ENCODE results near the gene PPFIA3.
"Not testable (repeated sequence)": the region's sequence is repeated elsewhere in the genome, so short reads cannot be mapped to it uniquely, and the experiment has no call there.

PPFIA3 gene

DNA sequence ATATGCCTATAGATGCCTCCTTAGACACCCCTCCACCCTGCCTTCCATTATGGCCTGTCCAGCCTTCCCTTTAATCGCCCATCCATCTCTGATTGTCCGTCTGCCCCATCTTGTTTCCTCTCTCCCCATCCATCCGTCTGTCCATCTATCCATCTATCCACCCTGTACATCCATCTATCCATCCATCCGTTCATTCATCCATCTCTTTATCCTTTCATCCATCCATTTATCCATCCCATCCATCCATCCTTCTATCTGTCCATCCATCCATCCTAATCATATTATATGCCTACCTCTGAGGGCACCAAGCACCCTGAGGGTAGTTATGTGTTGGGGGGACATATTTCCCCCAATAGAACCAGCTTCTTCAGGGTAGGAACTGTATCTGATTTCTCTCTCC lies 61.3 kb downstream of the PPFIA3 start:
- DNase-seq (ENCODE audit: low read depth in 2 of 2): no peak

GRCh38 chr19:49182010-49182847 lies 62.9 kb downstream of the PPFIA3 start:
- DNase-seq (ENCODE audit: low read depth in 2 of 2): not testable (repeated sequence)

- no peak for DNase-seq (ENCODE audit: low read depth in 2 of 2)
These were observed 63.6 kb downstream of the PPFIA3 start for GRCh38 chr19:49182848-49183375.

DNA sequence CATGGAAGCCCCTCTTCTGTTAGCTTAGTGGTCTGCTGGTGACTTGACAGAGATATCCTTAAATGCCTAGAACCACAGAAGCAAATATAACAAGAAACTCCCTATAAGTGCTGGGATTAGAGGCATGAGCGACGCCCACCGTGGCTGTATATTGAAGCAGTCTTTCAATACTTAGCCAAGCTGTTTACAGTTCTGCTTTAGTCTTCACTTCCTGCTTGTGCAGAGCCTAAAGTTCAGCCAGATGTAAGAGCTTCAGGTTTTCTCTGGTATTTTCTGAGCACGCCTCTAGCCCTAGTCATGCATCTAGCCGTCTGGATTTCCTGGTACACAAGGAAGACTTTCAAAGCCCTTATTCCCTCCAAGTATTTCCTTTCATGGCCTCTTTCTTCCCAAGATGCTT lies 66.8 kb downstream of the PPFIA3 start:
- DNase-seq (ENCODE audit: low read depth in 2 of 2): no peak

- DNase-seq (ENCODE audit: low read depth in 2 of 2): no peak
These were observed 69.4 kb downstream of the PPFIA3 start for GRCh38 chr19:49188626-49189200.

DNA sequence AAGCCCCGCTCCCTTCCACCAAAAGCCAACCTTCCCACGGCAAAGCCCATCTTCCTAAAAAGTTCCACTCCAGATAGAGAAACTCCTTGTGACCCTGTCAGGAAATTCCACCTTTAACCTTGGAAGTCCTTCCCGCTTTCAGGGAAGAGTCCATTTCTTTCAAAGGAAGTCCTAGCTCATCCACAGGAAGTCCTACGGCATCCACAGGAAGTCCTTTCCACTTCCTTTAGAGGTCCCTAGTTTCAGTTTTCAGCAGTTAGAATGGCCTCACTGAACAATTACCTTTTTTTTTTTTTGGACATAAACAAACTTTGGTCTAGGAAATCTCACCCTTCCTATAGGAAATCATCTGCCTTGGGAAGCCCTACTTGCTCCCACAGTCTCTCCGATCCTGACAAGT lies 69.9 kb downstream of the PPFIA3 start:
- DNase-seq (ENCODE audit: low read depth in 2 of 2): no peak

- DNase-seq (ENCODE audit: low read depth in 2 of 2): no peak
These were observed 71.4 kb downstream of the PPFIA3 start for GRCh38 chr19:49190781-49191180.

DNA sequence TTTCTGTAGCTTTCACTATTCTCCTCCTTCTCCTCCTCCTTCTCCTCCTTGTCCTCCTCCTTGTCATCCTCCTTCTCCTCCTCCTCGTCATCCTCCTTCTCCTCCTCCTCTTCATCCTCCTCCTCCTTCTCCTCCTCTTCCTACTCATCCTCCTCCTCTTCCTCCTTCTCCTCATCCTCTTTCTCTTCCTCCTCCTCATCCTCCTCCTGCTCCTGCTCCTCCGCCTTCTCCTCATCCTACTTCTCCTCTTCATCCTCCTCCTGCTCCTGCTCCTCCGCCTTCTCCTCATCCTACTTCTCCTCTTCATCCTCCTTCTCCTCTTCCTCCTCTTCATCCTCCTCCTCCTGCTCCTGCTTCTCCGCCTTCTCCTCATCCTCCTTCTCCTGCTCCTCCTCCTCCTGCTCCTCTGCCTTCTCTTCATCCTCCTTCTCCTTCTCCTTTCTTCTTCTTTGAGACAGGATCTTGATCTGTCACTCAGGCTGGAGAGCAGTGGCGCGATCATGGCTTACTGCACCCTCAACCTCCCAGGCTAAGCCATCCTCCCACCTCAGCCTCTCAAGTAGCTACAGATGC lies 74.6 kb downstream of the PPFIA3 start:
- DNase-seq (ENCODE audit: low read depth in 2 of 2): no peak

GRCh38 chr19:49194408-49194807 lies 75.1 kb downstream of the PPFIA3 start:
- DNase-seq (ENCODE audit: low read depth in 2 of 2): no peak

DNA sequence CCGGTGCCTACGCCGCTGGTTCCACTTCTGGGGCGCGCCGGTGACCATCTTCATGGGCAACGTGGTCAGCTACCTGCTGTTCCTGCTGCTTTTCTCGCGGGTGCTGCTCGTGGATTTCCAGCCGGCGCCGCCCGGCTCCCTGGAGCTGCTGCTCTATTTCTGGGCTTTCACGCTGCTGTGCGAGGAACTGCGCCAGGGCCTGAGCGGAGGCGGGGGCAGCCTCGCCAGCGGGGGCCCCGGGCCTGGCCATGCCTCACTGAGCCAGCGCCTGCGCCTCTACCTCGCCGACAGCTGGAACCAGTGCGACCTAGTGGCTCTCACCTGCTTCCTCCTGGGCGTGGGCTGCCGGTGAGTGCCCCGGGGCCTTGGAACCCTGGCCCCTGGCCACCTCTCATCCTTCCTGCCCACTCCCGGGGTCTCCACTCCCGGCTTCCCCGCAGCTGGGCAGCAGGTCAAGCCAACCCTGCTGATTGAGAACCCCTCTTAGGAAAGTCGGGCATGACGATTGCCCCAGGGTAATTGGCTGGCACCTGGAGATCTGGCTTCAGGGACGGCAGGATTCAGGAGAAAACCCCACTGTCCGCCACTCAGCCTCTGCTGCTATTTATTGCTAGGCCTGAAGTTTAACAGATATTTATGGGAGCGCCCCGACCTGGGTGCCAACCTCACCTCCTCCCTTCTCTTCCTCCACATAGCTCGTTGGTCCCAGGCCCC lies 77.3 kb downstream of the PPFIA3 start:
- no peak for DNase-seq (ENCODE audit: low read depth in 2 of 2)

- no peak for DNase-seq (ENCODE audit: low read depth in 2 of 2)
These were observed 81.0 kb downstream of the PPFIA3 start for GRCh38 chr19:49200238-49200862.

Data from stimulated activated CD8-positive, alpha-beta memory T cell treated with anti-CD3 and anti-CD28 coated beads, Interleukin-15, amount 100 ng/mL, for 48 hours (primary cell).